ENCODE data around the gene GJB5. TPM values are rescaled to one million over a fixed set of nuclear protein-coding genes. Genes with fewer than 3 reads are reported as not detected.

The GJB5 gene
- total and polyA plus RNA-seq, 2 of the 8 experiments (the other 6 are each of a cell fraction or from before 2014, with no cell fraction given), result 0.86 to 3.1 TPM

DNA sequence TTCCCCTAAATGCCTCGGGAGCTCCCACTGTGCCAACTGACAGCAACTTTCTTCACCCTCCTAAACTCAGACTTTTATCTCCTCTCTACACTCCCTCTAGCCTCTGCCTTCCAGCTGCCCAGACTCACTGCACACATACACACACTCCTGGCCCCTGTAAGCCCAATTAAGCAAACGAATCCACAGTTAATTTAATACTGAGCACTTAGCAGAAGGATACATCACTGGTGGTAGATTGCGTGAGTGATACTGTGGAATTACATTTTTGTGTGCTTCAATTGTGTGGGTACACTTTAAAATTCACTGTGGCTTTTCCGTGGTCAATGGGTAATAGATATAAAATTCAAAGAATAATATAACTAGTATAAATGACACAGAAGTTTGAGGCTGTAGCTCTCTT, 33.6 kb upstream of the GJB5 start:
- Histone ChIP-seq H3K79me1 (ENCODE audit: low read depth, low read length) (no peaks in the 10 kb centered on the region), H3K27ac (ENCODE audit: low read depth, low read length) (no peak overlapping the region), H3K4ac (replicated peaks; ENCODE audit: insufficient read length, low read depth, low read length) (no peak overlapping the region), H4K8ac (ENCODE audit: extremely low read depth, insufficient read depth, low read length) (no peak overlapping the region), H3K79me2 (ENCODE audit: control insufficient read depth in 1 of 2, insufficient read depth in 2 of 2, low read length in 2 of 2) (no peaks in the 10 kb centered on the region), H4K20me1 (replicated peaks in 1 of 2; ENCODE audit: control insufficient read depth in 1 of 2, insufficient read depth in 2 of 2, low read length in 2 of 2) (no peaks in the 10 kb centered on the region), H3K36me3 (ENCODE audit: control insufficient read depth in 2 of 4, insufficient read depth in 4 of 4, low read length in 3 of 4) (no peaks in the 10 kb centered on the region), H3K4me1 (replicated peaks in 1 of 4; ENCODE audit: control insufficient read depth in 3 of 4, insufficient read depth in 4 of 4, low read length in 3 of 4) (no peaks in the 10 kb centered on the region), H3K23ac (ENCODE audit: insufficient read length) (no peak overlapping the region), H4K5ac (ENCODE audit: insufficient read length, low read depth, low read length) (no peak overlapping the region), H2BK15ac (ENCODE audit: low read length) (no peak overlapping the region), H3K9ac (replicated peaks in 1 of 4; ENCODE audit: extremely low read depth in 1 of 4, low read depth in 3 of 4, low read length in 3 of 4) (no peak overlapping the region), H3K18ac (ENCODE audit: extremely low read depth, low read length) (no peak overlapping the region), H2BK12ac (ENCODE audit: low read depth, low read length) (no peak overlapping the region), H2BK120ac (replicated peaks; ENCODE audit: low read depth, low read length) (no peak overlapping the region), H2BK5ac (ENCODE audit: low read depth, low read length) (no peak overlapping the region), H2AK5ac (ENCODE audit: low read depth, low read length) (no peak overlapping the region), H2BK20ac (ENCODE audit: low read length) (no peak overlapping the region), H3K9me3 (ENCODE audit: insufficient read depth in 2 of 2, low read depth in 1 of 2, low read length in 1 of 2) (no peaks in the 10 kb centered on the region), H3K23me2 (ENCODE audit: low read depth, low read length) (no peaks in the 10 kb centered on the region; the same call in 1 of the 2 replicates), H3K14ac (ENCODE audit: insufficient read length) (no peak overlapping the region), H3K4me2 (ENCODE audit: insufficient read depth in 1 of 2, low read depth in 2 of 2, low read length in 2 of 2) (no peak overlapping the region), H2AFZ (ENCODE audit: low read length) (no peak overlapping the region), H3K4me3 (ENCODE audit: extremely low read depth in 1 of 4, insufficient read depth in 2 of 4, low read depth in 3 of 4, low read length in 4 of 4) (no peak overlapping the region), H3K56ac (replicated peaks; ENCODE audit: insufficient read length, low read depth, low read length) (no peak overlapping the region), H3K27me3 (replicated peaks in 1 of 4; ENCODE audit: control insufficient read depth in 3 of 4, extremely low read depth in 1 of 4, insufficient read depth in 3 of 4, low read length in 3 of 4) (no peaks in the 10 kb centered on the region), H4K91ac (replicated peaks; ENCODE audit: insufficient read length, low read length) (no peak overlapping the region)
- WGBS, 2 experiments (ENCODE audit: extremely low coverage in 1 of 2, insufficient coverage in 1 of 2, insufficient read length in 1 of 2, insufficient replicate concordance in 2 of 2, low coverage in 1 of 2, low lambda C conversion rate in 2 of 2, missing lambda C conversion rate in 1 of 2), result 79% methylated on average over 4 of the region's 4 CpGs; no CpG with 5 or more reads in 1 of the 2 experiments
- TF ChIP-seq CBX8 (IDR thresholded peaks at IDR 0.05; ENCODE audit: borderline replicate concordance, low read depth, low read length) (no peak), TAF7 (optimal IDR thresholded peaks at IDR 0.05; ENCODE audit: borderline replicate concordance, low read depth, low read length) (no peak), NANOG (IDR thresholded peaks at IDR 0.05; ENCODE audit: insufficient read depth, low read depth, low read length, poor library complexity, severe bottlenecking) (no peak), SP4 (IDR thresholded peaks at IDR 0.05; ENCODE audit: low read length) (no peak), SP1 (IDR thresholded peaks at IDR 0.05; ENCODE audit: low read depth, low read length) (no peak), CBX5 (IDR thresholded peaks at IDR 0.05; ENCODE audit: low read depth, low read length) (no peak), POU5F1 (IDR thresholded peaks at IDR 0.05; ENCODE audit: low read depth, low read length) (no peak), TCF12 (IDR thresholded peaks at IDR 0.05; ENCODE audit: low read depth, low read length) (no peak), HDAC2 (IDR thresholded peaks at IDR 0.05; ENCODE audit: borderline replicate concordance in 1 of 2, low read depth in 2 of 2, low read length in 2 of 2) (no peak)
- TF ChIP-seq, protein P1, sequence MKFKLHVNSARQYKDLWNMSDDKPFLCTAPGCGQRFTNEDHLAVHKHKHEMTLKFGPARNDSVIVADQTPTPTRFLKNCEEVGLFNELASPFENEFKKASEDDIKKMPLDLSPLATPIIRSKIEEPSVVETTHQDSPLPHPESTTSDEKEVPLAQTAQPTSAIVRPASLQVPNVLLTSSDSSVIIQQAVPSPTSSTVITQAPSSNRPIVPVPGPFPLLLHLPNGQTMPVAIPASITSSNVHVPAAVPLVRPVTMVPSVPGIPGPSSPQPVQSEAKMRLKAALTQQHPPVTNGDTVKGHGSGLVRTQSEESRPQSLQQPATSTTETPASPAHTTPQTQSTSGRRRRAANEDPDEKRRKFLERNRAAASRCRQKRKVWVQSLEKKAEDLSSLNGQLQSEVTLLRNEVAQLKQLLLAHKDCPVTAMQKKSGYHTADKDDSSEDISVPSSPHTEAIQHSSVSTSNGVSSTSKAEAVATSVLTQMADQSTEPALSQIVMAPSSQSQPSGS (IDR thresholded peaks at IDR 0.05; ENCODE audit: low read length), result no peak
- DNase-seq (ENCODE audit: low read depth in 1 of 2, low spot score in 2 of 2) (no peak), FAIRE-seq (no peak)
- ChIA-PET POLR2A (ENCODE audit: partially characterized antibody) (interaction anchor here (1.8 kb wide), 1 partner anchor 18 kb away, joined by 3 read pairs; no protein-coding TSS in a partner anchor), CTCF (ENCODE audit: partially characterized antibody) (interaction anchor here (1.5 to 2.9 kb wide), 2 partner anchors 21 to 22 kb away, joined by 3 to 11 read pairs; no protein-coding TSS in a partner anchor)

All from H1 (cell line).